Keratinocyte (primary cell): ENCODE measurements around the gene CDK13. TPM values are rescaled to one million over a fixed set of nuclear protein-coding genes. Genes with fewer than 3 reads are reported as not detected.
A peak's percentile ranks its signal among the peaks of the same experiment; 100 is the strongest.

ENCODE experiments used
- DNase-seq: peaks from one replicate; pipeline ENCODE4 v3.0.0-alpha.2; 2011; ENCODE audit warnings: low read depth, missing footprints, low spot score
- FAIRE-seq: peaks from 2 replicates; lab custom pipeline; 2011; peaks lifted over from hg19 to GRCh38; lab: Jason Lieb, UNC
- H2AFZ ChIP-seq: 2 replicates; pipeline ENCODE4 v1.6.0; 2012; ENCODE audit warnings: low read length, control low read depth, inconsistent platforms; ENCODE audit not compliant: control insufficient read depth
- H3K27ac ChIP-seq: 2 replicates; pipeline ENCODE4 v1.5.1; 2011; ENCODE audit warnings: low read length; ENCODE audit not compliant: control insufficient read depth, insufficient read depth
- H3K27me3 ChIP-seq: 3 replicates; pipeline ENCODE4 v1.6.0; 2011; ENCODE audit warnings: low read length; ENCODE audit not compliant: control insufficient read depth, insufficient read depth; ENCODE audit errors: extremely low read depth
- H3K36me3 ChIP-seq, 2 experiments: 2 replicates in 1 of 2; 3 replicates in 1 of 2; pipeline ENCODE4 v1.5.1; 2011; ENCODE audit warnings: low read length in 2 of 2, mild to moderate bottlenecking in 1 of 2; ENCODE audit not compliant: control insufficient read depth in 2 of 2, insufficient read depth in 2 of 2; ENCODE audit errors: extremely low read depth in 1 of 2
- H3K4me1 ChIP-seq: 3 replicates; pipeline ENCODE4 v1.5.1; 2011; ENCODE audit warnings: low read length; ENCODE audit not compliant: control insufficient read depth, insufficient read depth; ENCODE audit errors: extremely low read depth
- H3K4me2 ChIP-seq: 3 replicates; pipeline ENCODE4 v1.6.0; 2011; ENCODE audit warnings: low read depth, low read length; ENCODE audit not compliant: control insufficient read depth, insufficient read depth; ENCODE audit errors: extremely low read depth
- H3K4me3 ChIP-seq, 3 experiments: fragments of 200-600 bp in 1 of 3; sonication (generic) in 1 of 3; 2 replicates in 2 of 3; 3 replicates in 1 of 3; pipeline ENCODE4 v1.5.1; 2011 to 2016; ENCODE audit warnings: low read length in 3 of 3, mild to moderate bottlenecking in 3 of 3, control low read depth in 2 of 3, inconsistent platforms in 1 of 3, low read depth in 1 of 3, mixed read lengths in 1 of 3, mixed run types in 1 of 3, moderate library complexity in 1 of 3; ENCODE audit not compliant: control insufficient read depth in 2 of 3, insufficient read depth in 2 of 3; ENCODE audit errors: extremely low read depth in 1 of 3
- H3K79me2 ChIP-seq: 2 replicates; pipeline ENCODE4 v1.6.0; 2012; ENCODE audit warnings: low read length; ENCODE audit not compliant: control insufficient read depth, insufficient read depth
- H3K9ac ChIP-seq: 3 replicates; pipeline ENCODE4 v1.6.0; 2011; ENCODE audit warnings: low read length; ENCODE audit not compliant: control insufficient read depth, insufficient read depth; ENCODE audit errors: extremely low read depth
- H3K9me1 ChIP-seq: 3 replicates; pipeline ENCODE4 v1.6.0; 2011; ENCODE audit warnings: low read length; ENCODE audit not compliant: control insufficient read depth, insufficient read depth; ENCODE audit errors: extremely low read depth
- H3K9me3 ChIP-seq: 2 replicates; pipeline ENCODE4 v1.5.1; 2012; ENCODE audit warnings: low read depth, low read length; ENCODE audit not compliant: control insufficient read depth
- H4K20me1 ChIP-seq: 3 replicates; pipeline ENCODE4 v1.6.0; 2011; ENCODE audit warnings: low read length; ENCODE audit not compliant: control insufficient read depth, insufficient read depth; ENCODE audit errors: extremely low read depth
- EZH2 ChIP-seq: IDR thresholded peaks from one replicate; pipeline ENCODE4 v1.6.1; 2012; ENCODE audit warnings: inconsistent platforms, mild to moderate bottlenecking, low read length, moderate library complexity
- dilution Hi-C: fragments of 300-500 bp; cut with MboI; formaldehyde crosslinking; loops from one replicate; pipeline ENCODE4 v1.7.0; 2020; ENCODE audit warnings: low sequenced_read_pairs; ENCODE audit not compliant: extremely low pct_ligation_motif_present
- polyA plus RNA-seq, 5 experiments: library from polyadenylated mRNA; depleted of rRNA in 3 of 5; stranded (reverse) in 3 of 5; stranded (forward) in 1 of 5; unstranded in 1 of 5; fragments of >200 nt; gene quantifications; 1 replicate in 1 of 5; 2 replicates in 3 of 5; 3 replicates in 1 of 5; pipeline versions ENCODE4 v1.2.1 to v1.2.3, GENCODE V29; 2011 to 2012; ENCODE audit warnings: missing spikeins in 2 of 5, low read depth in 1 of 5, low replicate concordance in 1 of 5
- TF ChIP-seq, protein P1 (sequence below), 3 experiments: IDR thresholded peaks in 1 of 3; conservative IDR thresholded peaks in 1 of 3; optimal IDR thresholded peaks in 1 of 3; 2 replicates in 2 of 3; 3 replicates in 1 of 3; pipeline versions ENCODE3 to v1.5.1; 2011; ENCODE audit warnings: low read length in 3 of 3, mild to moderate bottlenecking in 3 of 3, moderate library complexity in 2 of 3, control low read depth in 1 of 3, inconsistent platforms in 1 of 3; ENCODE audit not compliant: insufficient read depth in 2 of 3; ENCODE audit errors: extremely low read depth in 1 of 3

Gene CDK13
- polyA plus RNA-seq, 1 donor (not counting 4 experiments of a cell fraction or from before 2014, with no cell fraction given), result 25.4 TPM

DNA sequence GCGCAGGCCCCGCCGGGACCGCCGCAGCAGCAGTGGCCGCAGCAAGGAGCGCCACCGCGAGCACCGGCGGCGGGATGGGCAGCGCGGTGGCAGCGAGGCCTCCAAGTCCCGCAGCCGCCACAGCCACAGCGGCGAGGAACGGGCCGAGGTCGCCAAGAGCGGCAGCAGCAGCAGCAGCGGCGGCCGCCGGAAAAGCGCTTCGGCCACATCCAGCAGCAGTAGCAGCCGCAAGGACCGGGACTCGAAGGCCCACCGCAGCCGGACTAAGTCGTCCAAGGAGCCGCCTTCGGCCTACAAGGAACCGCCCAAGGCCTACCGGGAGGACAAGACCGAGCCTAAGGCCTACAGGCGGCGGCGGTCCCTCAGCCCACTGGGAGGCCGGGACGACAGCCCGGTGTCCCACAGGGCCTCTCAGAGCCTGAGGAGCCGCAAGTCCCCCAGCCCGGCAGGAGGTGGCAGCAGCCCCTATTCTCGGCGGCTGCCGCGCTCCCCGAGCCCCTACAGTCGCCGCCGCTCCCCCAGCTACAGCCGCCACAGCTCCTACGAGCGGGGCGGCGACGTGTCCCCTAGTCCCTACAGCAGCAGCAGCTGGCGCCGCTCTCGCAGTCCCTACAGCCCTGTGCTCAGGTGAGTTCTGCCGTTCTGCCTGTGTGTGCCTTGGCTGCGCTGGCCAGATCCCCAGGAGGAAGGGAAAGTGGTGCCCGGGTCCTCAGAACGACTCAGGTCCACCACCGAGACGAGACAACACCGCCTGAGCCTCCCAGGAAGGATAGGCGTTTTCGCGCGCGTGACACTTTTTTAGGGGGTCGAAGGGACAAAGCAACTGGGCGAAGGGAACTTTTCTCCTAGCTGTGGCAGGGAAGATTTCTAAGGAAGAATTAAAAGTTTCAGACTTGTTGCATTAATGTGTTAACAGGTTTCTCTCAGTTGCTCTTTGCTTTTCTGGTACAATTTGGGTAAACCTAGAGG, 1.5 kb downstream of the CDK13 start:
- peaks cover 6% of the 10 kb centered on the region for H3K4me1 ChIP-seq
- peak overlapping the region; percentile 95 for H3K9ac ChIP-seq
- peak overlapping the region; percentile 97 for H3K27ac ChIP-seq
- no peaks in the 10 kb centered on the region for H3K9me1 ChIP-seq
- TF ChIP-seq, protein P1, sequence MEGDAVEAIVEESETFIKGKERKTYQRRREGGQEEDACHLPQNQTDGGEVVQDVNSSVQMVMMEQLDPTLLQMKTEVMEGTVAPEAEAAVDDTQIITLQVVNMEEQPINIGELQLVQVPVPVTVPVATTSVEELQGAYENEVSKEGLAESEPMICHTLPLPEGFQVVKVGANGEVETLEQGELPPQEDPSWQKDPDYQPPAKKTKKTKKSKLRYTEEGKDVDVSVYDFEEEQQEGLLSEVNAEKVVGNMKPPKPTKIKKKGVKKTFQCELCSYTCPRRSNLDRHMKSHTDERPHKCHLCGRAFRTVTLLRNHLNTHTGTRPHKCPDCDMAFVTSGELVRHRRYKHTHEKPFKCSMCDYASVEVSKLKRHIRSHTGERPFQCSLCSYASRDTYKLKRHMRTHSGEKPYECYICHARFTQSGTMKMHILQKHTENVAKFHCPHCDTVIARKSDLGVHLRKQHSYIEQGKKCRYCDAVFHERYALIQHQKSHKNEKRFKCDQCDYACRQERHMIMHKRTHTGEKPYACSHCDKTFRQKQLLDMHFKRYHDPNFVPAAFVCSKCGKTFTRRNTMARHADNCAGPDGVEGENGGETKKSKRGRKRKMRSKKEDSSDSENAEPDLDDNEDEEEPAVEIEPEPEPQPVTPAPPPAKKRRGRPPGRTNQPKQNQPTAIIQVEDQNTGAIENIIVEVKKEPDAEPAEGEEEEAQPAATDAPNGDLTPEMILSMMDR (optimal IDR thresholded peaks at IDR 0.05 in 1 of 3, IDR thresholded peaks at IDR 0.05 in 1 of 3, conservative IDR thresholded peaks at IDR 0.05 in 1 of 3; ENCODE audit: extremely low read depth in 1 of 3, insufficient read depth in 2 of 3, low read length in 3 of 3), result peak in 2 of 3 experiments; percentile 39 to 44
- no peak for TF ChIP-seq EZH2
- peak overlapping the region; percentile 79 for H3K4me2 ChIP-seq
- dilution Hi-C loops, result no loop called here
- peaks cover 63% of the 10 kb centered on the region for H3K79me2 ChIP-seq
- H3K4me3 ChIP-seq, result peak overlapping the region; percentile 92 to 96 (median 94)
- no peaks in the 10 kb centered on the region for H3K27me3 ChIP-seq
- H3K36me3 ChIP-seq, result no peaks in the 10 kb centered on the region
- FAIRE-seq, result no peak
- no peaks in the 10 kb centered on the region for H3K9me3 ChIP-seq
- no peak overlapping the region for H2AFZ ChIP-seq
- peaks cover 3% of the 10 kb centered on the region for H4K20me1 ChIP-seq
- DNase-seq, result no peak

DNA sequence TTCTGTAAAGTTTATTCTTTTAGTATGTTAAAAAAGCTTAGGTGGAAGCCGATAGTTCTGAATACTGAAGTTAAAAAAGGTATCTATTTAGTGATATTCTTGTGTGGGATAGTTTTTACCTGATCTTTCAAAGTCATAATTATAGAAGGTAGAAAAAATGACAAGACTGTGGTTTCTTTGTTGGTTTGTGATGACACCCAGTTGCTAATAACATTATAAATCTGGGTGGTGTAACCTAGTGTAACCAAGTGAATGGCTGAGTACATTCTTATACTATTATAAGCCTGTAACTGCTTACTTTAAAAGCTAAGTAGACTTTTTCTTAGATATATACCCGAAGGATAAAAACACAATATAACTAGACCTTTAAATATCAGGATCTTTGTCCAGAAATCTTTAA, 2.3 kb downstream of the CDK13 start:
- no peak overlapping the region for H2AFZ ChIP-seq
- no peaks in the 10 kb centered on the region for H3K9me3 ChIP-seq
- H3K36me3 ChIP-seq, result no peaks in the 10 kb centered on the region
- peak overlapping the region; percentile 95 for H3K9ac ChIP-seq
- DNase-seq, result no peak
- no peak for FAIRE-seq
- H3K9me1 ChIP-seq, result no peaks in the 10 kb centered on the region
- H3K27me3 ChIP-seq, result no peaks in the 10 kb centered on the region
- H3K27ac ChIP-seq, result peak overlapping the region; percentile 97
- no peak for TF ChIP-seq EZH2
- TF ChIP-seq, protein P1 (optimal IDR thresholded peaks at IDR 0.05 in 1 of 3, IDR thresholded peaks at IDR 0.05 in 1 of 3, conservative IDR thresholded peaks at IDR 0.05 in 1 of 3; ENCODE audit: extremely low read depth in 1 of 3, insufficient read depth in 2 of 3, low read length in 3 of 3), result no peak
- dilution Hi-C loops, result no loop called here
- H3K4me1 ChIP-seq, result peaks cover 6% of the 10 kb centered on the region
- peaks cover 71% of the 10 kb centered on the region for H3K79me2 ChIP-seq
- H3K4me2 ChIP-seq, result peak overlapping the region; percentile 79
- H3K4me3 ChIP-seq, result peak overlapping the region; percentile 92 to 96 (median 94)
- H4K20me1 ChIP-seq, result peaks cover 3% of the 10 kb centered on the region
